Measurements from ENCODE around the gene METTL25. TPM values are rescaled to one million over a fixed set of nuclear protein-coding genes. Genes with fewer than 3 reads are reported as not detected.

METTL25 gene
- total RNA-seq, 2 experiments from 2014 or later = 8.0 to 12.5 TPM

- no peak overlapping the region for H3K4me2 ChIP-seq (ENCODE audit: low read length)
- H3K79me2 ChIP-seq (ENCODE audit: insufficient read depth, low read depth, low read length) = no peaks in the 10 kb centered on the region
- H4K20me1 ChIP-seq (ENCODE audit: insufficient read depth, low read length) = no peaks in the 10 kb centered on the region
- H3K36me3 ChIP-seq (ENCODE audit: insufficient read depth, low read length) = no peaks in the 10 kb centered on the region
- no peak overlapping the region for H3K4me3 ChIP-seq (ENCODE audit: low read depth, low read length, poor library complexity, severe bottlenecking)
- ChIA-PET CTCF (ENCODE audit: unreplicated experiment) (no interaction called here), POLR2A (interaction anchor here (0.7 kb wide), 1 partner anchor 354 kb away, joined by 3 read pairs; no protein-coding TSS in a partner anchor)
- H3K27ac ChIP-seq (ENCODE audit: low read depth, low read length, poor library complexity, severe bottlenecking) = no peak overlapping the region
- intact Hi-C loops (cut with micrococcal nuclease; ENCODE audit: unreplicated experiment) = no loop called here
- H2AFZ ChIP-seq (ENCODE audit: low read length) = no peak overlapping the region
- no peaks in the 10 kb centered on the region for H3K9me3 ChIP-seq (ENCODE audit: low read length)
- DNase-seq (ENCODE audit: low spot score) = no peak
- H3K4me1 ChIP-seq (ENCODE audit: insufficient read depth, low read length, poor library complexity, severe bottlenecking) = no peaks in the 10 kb centered on the region
- H3K9me2 ChIP-seq (ENCODE audit: insufficient read depth, low read length) = no peaks in the 10 kb centered on the region
- BruUV-seq (replicated peaks) = no TSS peak
- TF ChIP-seq EZH2phosphoT487 (IDR thresholded peaks at IDR 0.05; ENCODE audit: borderline replicate concordance, low read depth, low read length) (no peak), CTCF (conservative IDR thresholded peaks at IDR 0.05; ENCODE audit: low read length) (no peak)
Observed at GRCh38 chr12:82319276-82319675, 39.1 kb upstream of the METTL25 start.

- Histone ChIP-seq H4K20me1 (ENCODE audit: insufficient read depth, low read length) (no peaks in the 10 kb centered on the region), H2AFZ (ENCODE audit: low read length) (no peak overlapping the region), H3K4me2 (ENCODE audit: low read length) (no peak overlapping the region), H3K79me2 (ENCODE audit: insufficient read depth, low read depth, low read length) (no peaks in the 10 kb centered on the region), H3K36me3 (ENCODE audit: insufficient read depth, low read length) (no peaks in the 10 kb centered on the region), H3K27ac (ENCODE audit: low read depth, low read length, poor library complexity, severe bottlenecking) (no peak overlapping the region), H3K9me3 (ENCODE audit: low read length) (no peaks in the 10 kb centered on the region), H3K9me2 (ENCODE audit: insufficient read depth, low read length) (no peaks in the 10 kb centered on the region), H3K4me1 (ENCODE audit: insufficient read depth, low read length, poor library complexity, severe bottlenecking) (no peaks in the 10 kb centered on the region), H3K4me3 (ENCODE audit: low read depth, low read length, poor library complexity, severe bottlenecking) (no peak overlapping the region)
- BruUV-seq (replicated peaks) = no TSS peak
- DNase-seq (ENCODE audit: low spot score) = no peak
- intact Hi-C loops (cut with micrococcal nuclease; ENCODE audit: unreplicated experiment) = loop anchor here (2.0 kb wide), 1 partner anchor 681 kb away; no protein-coding TSS in a partner anchor
- TF ChIP-seq CTCF (conservative IDR thresholded peaks at IDR 0.05; ENCODE audit: low read length) = no peak
- TF ChIP-seq EZH2phosphoT487 (IDR thresholded peaks at IDR 0.05; ENCODE audit: borderline replicate concordance, low read depth, low read length) = no peak
- CTCF ChIA-PET (ENCODE audit: unreplicated experiment) = no interaction called here
- POLR2A ChIA-PET = no interaction called here
Observed at GRCh38 chr12:82325540-82326336, 32.6 kb upstream of the METTL25 start.

- no TSS peak for BruUV-seq (replicated peaks)
- POLR2A ChIA-PET = interaction anchor here (0.6 kb wide), 1 partner anchor 644 kb away, joined by 3 read pairs; no protein-coding TSS in a partner anchor
- Histone ChIP-seq H3K9me3 (ENCODE audit: low read length) (no peaks in the 10 kb centered on the region), H4K20me1 (ENCODE audit: insufficient read depth, low read length) (no peaks in the 10 kb centered on the region), H3K4me2 (ENCODE audit: low read length) (no peak overlapping the region), H3K27ac (ENCODE audit: low read depth, low read length, poor library complexity, severe bottlenecking) (no peak overlapping the region), H3K9me2 (ENCODE audit: insufficient read depth, low read length) (no peaks in the 10 kb centered on the region), H3K4me3 (ENCODE audit: low read depth, low read length, poor library complexity, severe bottlenecking) (no peak overlapping the region), H3K36me3 (ENCODE audit: insufficient read depth, low read length) (no peaks in the 10 kb centered on the region), H3K79me2 (ENCODE audit: insufficient read depth, low read depth, low read length) (no peaks in the 10 kb centered on the region), H3K4me1 (ENCODE audit: insufficient read depth, low read length, poor library complexity, severe bottlenecking) (no peaks in the 10 kb centered on the region), H2AFZ (ENCODE audit: low read length) (no peak overlapping the region)
- DNase-seq (ENCODE audit: low spot score) = peak; percentile 18
- intact Hi-C loops (cut with micrococcal nuclease; ENCODE audit: unreplicated experiment) = loop anchor here (2.0 kb wide), 1 partner anchor 682 kb away; no protein-coding TSS in a partner anchor
- CTCF ChIA-PET (ENCODE audit: unreplicated experiment) = no interaction called here
- TF ChIP-seq CTCF (conservative IDR thresholded peaks at IDR 0.05; ENCODE audit: low read length) (peak; percentile 80), EZH2phosphoT487 (IDR thresholded peaks at IDR 0.05; ENCODE audit: borderline replicate concordance, low read depth, low read length) (no peak)
Observed at GRCh38 chr12:82326905-82327503, 31.3 kb upstream of the METTL25 start.
